Activated CD8-positive, alpha-beta memory T cell treated with anti-CD3 and anti-CD28 coated beads, Interleukin-2, amount 50 U/mL, for 48 hours (primary cell): ENCODE measurements around the gene RAB13.

Experiments used
- DNase-seq: peaks from one replicate; pipeline ENCODE4 v3.0.0-alpha.2; 2020

The RAB13 gene

GRCh38 chr1:153977250-153978240 is 8.6 kb downstream of the RAB13 start, which contains the start of gene JTB:
Gene JTB, minus strand, starts transcription at chr1:153977674. Its CDS starts 422 bp downstream, at chr1:153977252.
- DNase-seq: peak; percentile 90

GRCh38 chr1:153976819-153977249 is 9.3 kb downstream of the RAB13 start:
- no peak for DNase-seq

GRCh38 chr1:153973525-153973924 is 12.6 kb downstream of the RAB13 start:
- no peak for DNase-seq

GRCh38 chr1:153973071-153973470 is 13.1 kb downstream of the RAB13 start:
- no peak for DNase-seq

- DNase-seq: no peak
Observed at GRCh38 chr1:153970346-153970745, 15.8 kb downstream of the RAB13 start.

- DNase-seq: no peak
Observed at GRCh38 chr1:153968972-153969371, 17.2 kb downstream of the RAB13 start.

GRCh38 chr1:153968408-153968807 is 17.7 kb downstream of the RAB13 start:
- no peak for DNase-seq

GRCh38 chr1:153968000-153968363 is 18.2 kb downstream of the RAB13 start:
- no peak for DNase-seq

- peak; percentile 86 for DNase-seq
Observed at GRCh38 chr1:153967107-153967999, 18.8 kb downstream of the RAB13 start, which contains the start of gene CREB3L4. Gene CREB3L4, plus strand, starts transcription at chr1:153967902. Its CDS starts 624 bp downstream, at chr1:153968526.

GRCh38 chr1:153963850-153964331 is 22.2 kb downstream of the RAB13 start:
- no peak for DNase-seq

GRCh38 chr1:153963030-153963849 is 22.9 kb downstream of the RAB13 start, which contains the start of gene SLC39A1:
Gene SLC39A1, minus strand, starts transcription at chr1:153963537. Its CDS starts 822 bp downstream, at chr1:153962715.
- DNase-seq: peak; percentile 95

- no peak for DNase-seq
Observed at GRCh38 chr1:153962088-153963029, 23.8 kb downstream of the RAB13 start.

GRCh38 chr1:153961421-153961820 is 24.7 kb downstream of the RAB13 start:
- no peak for DNase-seq

- no peak for DNase-seq
Observed at GRCh38 chr1:153960206-153960605, 25.9 kb downstream of the RAB13 start.

GRCh38 chr1:153959454-153959853 is 26.7 kb downstream of the RAB13 start:
- DNase-seq: no peak

- no peak for DNase-seq
Observed at GRCh38 chr1:153958961-153959260, 27.2 kb downstream of the RAB13 start.

GRCh38 chr1:153958111-153958960 is 27.8 kb downstream of the RAB13 start, which contains the start of gene CRTC2:
Gene CRTC2, minus strand, starts transcription at chr1:153958612. Its CDS starts 115 bp downstream, at chr1:153958497.
- DNase-seq: peak; percentile 96

GRCh38 chr1:153957744-153958110 is 28.4 kb downstream of the RAB13 start:
- DNase-seq: peak; percentile 72

GRCh38 chr1:153956997-153957715 is 29.0 kb downstream of the RAB13 start:
- no peak for DNase-seq
